Testis (tissue), 3 donors: Measurements from ENCODE around the gene SIN3A. TPM values are rescaled to one million over a fixed set of nuclear protein-coding genes. Genes with fewer than 3 reads are reported as not detected.

Source experiments
- DNase-seq: peaks from one replicate; pipeline ENCODE4 v3.0.0-alpha.2; 2019
- H3K27ac ChIP-seq, 2 donors: fragments of 200-600 bp; sonication (generic); one replicate each; pipeline ENCODE4 v1.5.1; 2019
- H3K27me3 ChIP-seq: fragments of 200-600 bp; sonication (generic); one replicate; pipeline ENCODE4 v1.5.1; 2019
- H3K36me3 ChIP-seq: fragments of 200-600 bp; sonication (generic); one replicate; pipeline ENCODE4 v1.5.1; 2017; ENCODE audit warnings: low read depth; ENCODE audit errors: missing control alignments
- H3K4me1 ChIP-seq: fragments of 200-600 bp; sonication (generic); one replicate; pipeline ENCODE4 v1.5.1; 2019
- H3K4me3 ChIP-seq, 2 donors: fragments of 200-600 bp; sonication (generic); one replicate each; pipeline ENCODE4 v1.5.1; 2017 to 2019
- H3K9me3 ChIP-seq: fragments of 200-600 bp; sonication (generic); one replicate; pipeline ENCODE4 v1.5.1; 2017
- CTCF ChIP-seq, 3 experiments: fragments of 450-650 bp in 2 of 3; fragments of 200-600 bp in 1 of 3; sonication (generic) in 1 of 3; IDR thresholded peaks; one replicate each; pipeline ENCODE4 v1.5.1; 2016 to 2019; ENCODE audit warnings: antibody characterized with exemption in 3 of 3, mild to moderate bottlenecking in 2 of 3, moderate library complexity in 1 of 3
- POLR2A ChIP-seq: fragments of 450-650 bp; IDR thresholded peaks from one replicate; pipeline ENCODE4 v1.6.1; 2017; ENCODE audit warnings: antibody characterized with exemption, mild to moderate bottlenecking, moderate library complexity
- WGBS, 2 donors: methylation state at CpG; one replicate each; pipeline ENCODE4 v1.1.5; 2018; 5-methylcytosine and 5-hydroxymethylcytosine counted together
- intact Hi-C: fragments of 100-400 bp; cut with DNase I; formaldehyde crosslinking; loops from one replicate; pipeline ENCODE4 v1.15.1; 2023; ENCODE audit warnings: low total_unique reads
- polyA plus RNA-seq: library from polyadenylated mRNA; stranded (reverse); fragments of 350-450 nt; fragmentation: Illumina TruSeq; extraction: RNeasy Lipid Tissue Mini Kit (QIAGEN cat#74804); gene quantifications from one replicate; pipeline ENCODE4 v1.2.3, GENCODE V29; 2014; ENCODE audit warnings: low read depth, low replicate concordance; ENCODE audit not compliant: insufficient read depth
- total RNA-seq, 2 donors: library from RNA; depleted of rRNA; stranded (reverse); fragments of >200 nt; gene quantifications; one replicate each; pipeline ENCODE4 v1.2.3, GENCODE V29; 2016

The SIN3A gene
- total and polyA plus RNA-seq, 3 donors from 2014 or later, result 65.9 to 100 (median 95.0) TPM

GRCh38 chr15:75361361-75361988 lies 90.0 kb downstream of the SIN3A start:
- intact Hi-C loops, result loop anchor here (10.0 kb wide), 1 partner anchor 263 kb away; the partner anchor contains the start of gene SNUPN
- no peak overlapping the region for H3K4me3 ChIP-seq
- DNase-seq, result no peak
- no peaks in the 10 kb centered on the region for H3K36me3 ChIP-seq
- H3K4me1 ChIP-seq, result no peaks in the 10 kb centered on the region
- H3K9me3 ChIP-seq, result no peaks in the 10 kb centered on the region
- 93 to 95% methylated on average over 8 to 10 of the region's 10 CpGs for WGBS, 2 donors
- H3K27ac ChIP-seq, result no peak overlapping the region
- TF ChIP-seq CTCF (IDR thresholded peaks at IDR 0.05), result no peak
- TF ChIP-seq POLR2A, result no peak
- no peaks in the 10 kb centered on the region for H3K27me3 ChIP-seq

GRCh38 chr15:75360856-75361255 lies 90.6 kb downstream of the SIN3A start:
- H3K9me3 ChIP-seq, result no peaks in the 10 kb centered on the region
- WGBS, 2 donors, result 90% methylated on average over 7 of the region's 7 CpGs; no CpG with 5 or more reads in 1 of the 2 donors
- H3K27me3 ChIP-seq, result no peaks in the 10 kb centered on the region
- no peak overlapping the region for H3K4me3 ChIP-seq
- H3K27ac ChIP-seq, result no peak overlapping the region
- no peaks in the 10 kb centered on the region for H3K4me1 ChIP-seq
- no peak for TF ChIP-seq POLR2A
- no peak for TF ChIP-seq CTCF (IDR thresholded peaks at IDR 0.05)
- no peak for DNase-seq
- H3K36me3 ChIP-seq, result no peaks in the 10 kb centered on the region
- intact Hi-C loops, result loop anchor here (10.0 kb wide), 1 partner anchor 264 kb away; the partner anchor contains the start of gene SNUPN

- DNase-seq, result no peak
- Histone ChIP-seq H3K4me3 (no peak overlapping the region), H3K4me1 (no peaks in the 10 kb centered on the region), H3K27me3 (no peaks in the 10 kb centered on the region), H3K9me3 (no peaks in the 10 kb centered on the region), H3K36me3 (no peaks in the 10 kb centered on the region), H3K27ac (no peak overlapping the region)
- intact Hi-C loops, result loop anchor here (10.0 kb wide), 1 partner anchor 264 kb away; the partner anchor contains the start of gene SNUPN
- no peak for TF ChIP-seq CTCF (IDR thresholded peaks at IDR 0.05)
- no peak for TF ChIP-seq POLR2A
- WGBS, 2 donors, result 78 to 85% methylated on average over 1 of the region's 1 CpG
These were observed 91.1 kb downstream of the SIN3A start for GRCh38 chr15:75360391-75360790.

- no peaks in the 10 kb centered on the region for H3K4me1 ChIP-seq
- no peak for DNase-seq
- H3K27me3 ChIP-seq, result no peaks in the 10 kb centered on the region
- intact Hi-C loops, result loop anchor here (10.0 kb wide), 1 partner anchor 265 kb away; the partner anchor contains the start of gene SNUPN
- no peak overlapping the region for H3K4me3 ChIP-seq
- H3K36me3 ChIP-seq, result no peaks in the 10 kb centered on the region
- H3K9me3 ChIP-seq, result no peaks in the 10 kb centered on the region
- TF ChIP-seq POLR2A (no peak), CTCF (IDR thresholded peaks at IDR 0.05) (no peak)
- WGBS, 2 donors, result 85 to 90% methylated on average over 9 to 15 of the region's 15 CpGs
- no peak overlapping the region for H3K27ac ChIP-seq
These were observed 91.8 kb downstream of the SIN3A start for GRCh38 chr15:75359537-75360250.
